Stimulated activated CD4-positive, alpha-beta T cell treated with anti-CD3 and anti-CD28 coated beads, TNF-alpha, amount 100 ng/mL, for 48 hours (primary cell): Measurements from ENCODE around the gene CYBC1.

Source experiments
- DNase-seq, 3 donors: peaks; one replicate each; pipeline ENCODE4 v3.0.0-alpha.2; 2020; ENCODE audit warnings: low read depth in 3 of 3

The CYBC1 gene

DNA sequence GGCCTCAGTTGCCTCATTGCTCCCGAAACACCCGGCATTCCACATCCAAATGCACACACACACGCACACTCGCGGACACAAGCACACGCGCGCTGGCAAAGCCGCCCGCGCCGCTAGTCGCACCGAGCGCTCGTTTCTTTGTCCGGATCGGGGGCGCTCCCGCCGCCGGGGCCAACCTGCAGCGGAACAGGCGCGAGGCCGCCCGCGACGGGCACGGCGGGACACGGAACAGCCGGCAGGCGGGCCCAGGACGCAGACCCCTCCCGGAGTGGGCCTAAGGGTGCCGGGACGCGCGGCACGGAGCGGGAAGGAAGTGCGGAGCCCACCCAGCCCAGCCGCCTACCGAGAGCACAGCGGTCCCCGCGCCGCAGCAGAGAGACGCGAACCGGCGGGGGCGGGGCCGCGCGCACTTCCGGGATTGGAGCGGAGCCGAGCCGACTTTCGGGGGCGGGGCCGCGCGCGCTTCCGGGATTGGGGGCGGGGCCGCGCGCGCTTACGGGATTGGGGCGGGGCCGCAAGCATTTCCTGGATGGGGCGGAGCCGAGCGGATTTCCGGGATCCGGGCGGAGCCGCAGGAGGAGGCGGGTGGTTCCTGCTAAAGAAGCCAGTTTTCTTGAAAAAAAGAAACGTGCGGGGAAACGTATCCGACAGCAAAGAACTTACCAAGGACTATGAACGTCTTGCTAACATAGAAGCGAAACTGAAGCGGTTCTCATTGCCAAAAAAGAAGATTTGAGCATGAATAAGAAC is at the start of gene CYBC1:
TSS of gene CYBC1 (minus strand) at position 396 of the 750 bp plus-strand sequence. CDS start 1,498 bp downstream, outside the sequence.
- peak; percentile 91 to 96 (median 92) for DNase-seq

DNA sequence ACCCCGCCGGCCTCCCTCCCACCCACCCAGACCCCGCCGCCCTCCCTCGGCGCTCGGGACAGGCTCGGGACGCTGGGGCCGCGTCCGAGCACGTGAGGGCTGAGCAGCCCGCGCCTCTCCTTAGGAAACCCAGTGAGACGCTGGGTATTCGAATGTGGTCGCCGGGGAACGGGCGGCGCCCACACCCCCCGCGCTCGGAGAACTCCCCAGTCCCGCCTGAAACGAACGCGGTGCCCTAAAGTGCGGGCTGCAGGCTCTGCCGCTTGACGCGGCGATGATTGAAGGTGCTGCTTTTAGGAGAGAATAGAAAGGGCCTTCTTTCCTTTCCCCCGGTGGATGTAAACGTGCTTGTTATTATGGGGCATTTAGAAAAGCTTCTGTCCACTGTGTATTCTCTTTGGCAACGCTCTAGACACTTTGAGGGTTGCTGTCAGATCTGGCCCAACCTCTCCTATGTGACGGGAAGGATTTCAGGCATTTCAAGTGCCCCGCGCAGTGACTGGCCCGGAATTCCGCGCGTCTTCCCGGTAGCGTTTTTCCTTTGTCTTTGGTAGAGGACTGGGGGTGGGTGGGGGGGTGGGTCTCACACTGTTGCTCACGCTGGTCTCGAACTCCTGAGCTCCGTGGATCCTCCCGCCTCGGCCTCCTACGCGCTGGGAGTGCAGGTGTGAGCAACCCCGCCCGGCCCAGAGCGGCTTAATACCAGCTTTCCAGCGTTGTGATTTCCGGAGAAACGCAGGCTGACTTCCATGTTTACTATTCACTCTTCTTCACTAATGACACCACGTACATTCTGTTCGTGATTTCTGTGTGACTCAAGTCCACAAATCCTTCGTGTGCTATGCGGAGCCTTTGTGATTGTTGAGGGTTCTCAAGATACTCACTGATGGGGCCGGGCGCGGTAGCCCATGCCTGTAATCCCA is 47.2 kb upstream of the CYBC1 start:
- peak in 1 of 3 donors; percentile 20 for DNase-seq

DNA sequence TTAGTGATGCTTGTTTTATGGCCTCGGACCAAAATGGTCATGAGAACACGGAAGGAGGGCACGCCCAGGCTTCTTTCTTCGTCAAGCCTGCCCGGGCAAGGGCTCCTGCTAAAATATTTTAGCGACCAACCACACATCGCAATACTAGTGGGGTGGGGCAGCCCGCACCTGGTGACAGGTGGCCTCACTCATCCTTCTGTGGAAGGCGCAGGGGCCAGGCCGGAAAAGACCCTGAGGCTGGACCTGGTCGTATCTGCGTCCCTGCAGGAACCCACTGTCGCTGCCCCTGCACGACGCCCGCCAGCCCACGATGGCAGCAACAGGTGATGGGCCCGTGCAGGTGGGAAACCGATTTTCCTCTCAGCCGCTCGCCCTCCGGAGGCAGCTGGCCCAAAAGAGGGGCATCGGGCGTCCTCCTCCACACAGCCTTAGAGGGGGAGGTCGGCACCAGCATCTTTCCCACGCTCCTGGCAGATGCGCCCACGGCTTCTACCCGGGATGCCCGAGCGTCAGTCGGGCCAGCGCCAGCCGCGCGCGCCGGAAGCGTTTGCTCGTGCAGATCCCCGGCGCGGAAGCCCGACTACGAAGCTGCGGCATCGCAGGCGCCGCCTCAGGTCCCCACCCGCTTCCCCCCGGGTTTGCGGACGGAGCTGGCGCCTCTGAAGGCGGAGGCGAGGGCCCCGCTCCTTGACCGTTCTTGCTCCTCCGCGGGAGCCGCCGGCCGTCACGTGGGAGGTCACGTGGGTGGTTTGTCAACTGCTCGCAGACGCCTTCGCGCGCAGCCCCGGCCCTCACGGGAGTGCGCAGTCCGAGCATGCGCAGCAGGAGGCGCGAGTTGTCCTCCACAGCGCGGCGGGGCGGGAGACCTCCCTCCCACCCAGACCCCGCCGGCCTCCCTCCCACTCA is 46.2 kb upstream of the CYBC1 start:
- peak; percentile 82 to 92 (median 86) for DNase-seq

DNA sequence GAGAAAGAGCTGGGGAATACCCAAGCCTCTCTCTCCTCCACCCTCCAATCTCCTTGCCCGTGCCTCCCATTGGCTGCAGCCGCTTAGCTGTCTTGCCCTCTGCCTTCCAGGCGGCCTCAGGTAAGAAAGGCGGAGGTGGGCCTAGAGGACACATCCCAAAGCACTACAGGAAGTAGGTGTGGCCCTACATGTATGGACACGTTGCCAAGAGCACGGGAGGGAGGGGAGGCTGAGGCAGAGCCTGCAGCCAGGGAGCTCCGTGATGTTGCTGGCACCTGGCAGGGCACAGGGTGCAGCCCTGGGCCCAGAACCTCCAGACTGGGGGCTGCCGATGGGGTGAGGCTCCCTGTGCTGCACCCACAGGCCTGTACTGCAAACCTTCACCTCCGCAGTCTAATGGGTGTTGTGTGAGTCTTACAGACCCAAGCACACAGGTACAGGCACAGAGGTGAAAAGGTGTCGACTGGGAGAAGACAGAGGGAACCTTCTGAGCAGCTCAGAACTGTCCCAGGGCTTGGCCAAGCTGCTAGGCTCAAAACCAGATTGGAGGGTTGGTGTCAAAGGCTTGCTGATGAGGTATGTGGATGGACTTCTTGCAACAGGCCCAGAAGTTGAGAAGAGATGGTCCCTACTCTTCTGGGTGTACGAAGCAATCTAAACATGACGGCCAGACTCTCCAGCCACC is 45.4 kb upstream of the CYBC1 start:
- no peak for DNase-seq

DNA sequence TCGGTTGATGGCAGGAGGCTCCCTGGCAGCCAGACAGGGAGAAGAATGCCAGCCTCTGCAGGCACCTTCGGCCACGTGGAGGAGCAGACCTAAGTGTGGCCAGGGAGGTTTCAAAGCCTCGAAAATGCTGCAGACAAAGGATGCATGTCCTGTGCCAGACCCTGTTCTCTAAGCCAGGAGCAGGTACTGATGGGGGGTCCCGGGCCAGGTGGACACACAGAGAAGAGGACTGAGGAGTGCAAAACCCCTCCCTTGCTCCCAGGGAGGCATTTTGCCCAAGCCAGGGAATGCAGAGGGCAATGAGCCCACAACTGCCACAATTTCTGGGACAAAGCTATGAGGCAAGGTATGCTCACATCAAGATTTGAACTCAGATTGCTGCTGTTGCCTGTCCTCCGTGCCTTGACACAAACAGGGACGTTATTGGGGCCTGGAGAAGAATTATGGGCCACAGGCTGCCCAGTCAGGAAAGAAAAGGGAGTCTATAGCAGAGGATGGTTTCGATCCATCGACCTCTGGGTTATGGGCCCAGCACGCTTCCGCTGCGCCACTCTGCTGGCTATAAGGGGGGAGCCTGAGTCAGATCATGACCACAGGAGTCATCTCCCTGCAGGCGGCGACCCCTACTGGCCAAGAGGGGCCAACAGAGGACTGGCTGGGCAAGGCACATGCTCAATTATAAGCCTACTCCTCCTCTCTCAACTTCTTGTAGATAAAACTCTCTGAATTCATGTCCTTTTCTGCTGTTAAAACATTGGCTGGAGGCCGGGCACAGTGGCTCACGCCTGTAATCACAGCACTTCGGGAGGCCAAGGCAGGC is 43.9 kb upstream of the CYBC1 start:
- DNase-seq = peak; percentile 78 to 83 (median 80)

DNA sequence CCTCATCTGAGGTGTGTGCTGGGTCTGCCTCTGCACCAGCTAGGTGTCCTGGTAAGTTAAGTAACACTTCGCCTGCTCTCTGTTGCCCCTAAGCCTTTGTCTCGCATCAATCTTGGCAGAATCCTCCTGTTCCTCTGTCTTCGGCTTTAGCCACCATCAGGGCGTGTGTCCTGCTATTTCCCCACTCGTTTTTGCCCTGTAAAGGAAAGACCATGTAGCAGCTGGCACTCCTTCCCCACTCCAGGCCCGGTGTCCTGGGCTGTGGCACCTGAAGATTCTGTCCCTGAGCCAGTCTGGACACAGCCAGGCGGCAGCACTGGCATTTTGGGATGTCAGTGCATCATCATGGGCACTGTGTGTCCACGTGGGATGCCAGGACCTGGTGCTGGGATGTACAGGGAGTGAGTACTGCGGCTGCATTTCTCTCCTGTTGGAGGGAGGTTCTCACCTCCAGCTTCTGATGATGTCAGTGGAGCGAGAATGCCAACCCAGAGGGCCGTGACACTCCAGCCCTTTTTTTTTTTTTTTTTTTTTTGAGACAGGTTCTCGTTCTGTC is 42.8 kb upstream of the CYBC1 start:
- DNase-seq = no peak

DNA sequence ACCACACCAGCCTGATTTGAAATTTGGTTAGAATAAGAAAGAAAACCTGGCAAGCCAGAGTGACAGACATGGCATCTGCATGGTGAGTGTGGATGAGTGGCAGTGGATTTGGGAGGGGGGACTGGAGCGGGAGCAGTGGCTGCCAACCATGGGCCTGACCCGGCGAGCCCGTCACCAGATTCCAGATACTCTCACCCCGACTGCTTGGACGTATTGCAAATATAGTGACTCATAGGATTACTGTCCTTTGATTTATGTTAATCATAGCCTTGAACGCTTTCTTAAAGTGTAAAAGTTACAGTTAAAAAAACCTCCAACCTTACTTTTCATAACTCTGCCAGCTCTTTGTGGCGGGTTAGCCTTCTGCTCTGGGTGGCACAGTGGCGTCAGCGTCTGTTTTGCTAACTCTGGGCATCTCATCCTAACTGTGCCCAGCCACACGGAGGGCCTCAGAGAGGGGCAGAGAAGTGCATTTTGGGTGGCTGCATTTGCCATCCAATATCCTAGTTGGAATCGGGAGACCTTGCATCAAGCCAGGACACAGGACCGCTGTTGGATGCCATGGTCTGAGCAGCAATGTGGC is 42.2 kb upstream of the CYBC1 start:
- no peak for DNase-seq

DNA sequence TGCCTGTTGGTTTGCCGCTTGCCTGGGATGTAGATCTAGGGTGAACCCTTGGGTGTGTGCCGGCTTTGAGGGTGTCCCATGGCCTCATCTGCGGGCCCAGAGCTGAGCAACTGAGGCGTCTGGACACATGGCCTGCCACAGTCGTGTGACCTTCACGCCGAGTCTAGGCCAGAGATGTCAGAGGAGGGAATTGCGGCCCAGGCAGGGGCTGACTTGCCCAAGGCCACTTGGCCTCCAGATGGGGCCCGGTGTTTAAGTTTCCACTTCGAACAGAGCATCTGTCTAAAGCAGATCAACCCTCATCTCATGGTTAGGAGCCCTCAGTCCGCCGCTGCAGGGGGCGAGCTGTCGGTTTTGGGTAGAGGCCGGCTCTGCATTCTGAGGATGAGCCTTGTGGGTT is 41.0 kb upstream of the CYBC1 start:
- DNase-seq = no peak

DNA sequence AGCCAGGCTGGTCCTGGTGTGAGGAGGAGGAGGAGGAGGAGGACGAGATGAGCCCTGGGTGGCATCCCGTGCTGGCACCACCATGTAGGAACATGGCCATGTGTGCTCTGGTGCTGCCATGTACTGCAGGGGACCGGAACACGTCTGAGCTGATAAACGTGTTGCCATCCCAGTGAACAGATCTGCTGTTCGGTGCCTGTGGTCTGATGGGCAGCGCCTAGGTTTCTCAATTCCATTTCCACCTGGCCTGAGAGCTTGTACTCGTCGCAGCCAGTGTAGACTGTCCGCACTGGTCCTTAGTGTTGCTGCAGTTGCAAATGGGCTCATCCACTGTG is 40.6 kb upstream of the CYBC1 start:
- no peak for DNase-seq

DNA sequence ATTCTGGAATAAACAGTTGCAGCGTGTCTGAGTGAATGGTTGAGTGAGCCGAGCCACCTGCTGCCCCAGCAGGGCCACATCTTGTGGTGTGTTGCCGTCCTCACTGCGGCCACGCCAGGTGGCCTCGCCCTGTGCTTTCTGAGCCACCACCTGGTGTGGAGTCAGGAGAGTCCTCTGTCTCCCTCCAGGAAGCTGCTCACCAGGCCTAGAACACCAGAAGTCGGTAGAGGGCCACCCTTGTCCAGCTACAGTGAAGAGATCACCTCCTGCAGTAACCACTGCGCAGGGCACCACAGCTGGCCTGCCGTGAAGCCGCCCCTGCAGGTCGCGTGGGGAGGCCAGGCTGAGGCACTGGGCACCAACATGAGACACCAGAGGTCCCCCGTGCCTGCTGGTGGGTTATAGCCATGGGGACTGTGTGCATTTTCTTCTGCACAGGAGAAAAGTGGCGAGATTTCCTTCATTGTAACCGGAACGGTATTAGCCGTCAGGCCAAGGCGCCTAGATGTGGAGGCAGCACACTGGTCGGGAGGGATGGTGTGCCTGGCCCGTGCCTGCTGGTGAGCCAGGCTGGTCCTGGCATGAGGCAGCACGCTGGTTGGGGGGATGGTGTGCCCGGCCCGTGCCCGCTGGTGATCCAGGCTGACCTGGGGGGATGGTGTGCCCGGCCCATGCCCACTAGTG is 40.1 kb upstream of the CYBC1 start:
- DNase-seq = no peak

DNA sequence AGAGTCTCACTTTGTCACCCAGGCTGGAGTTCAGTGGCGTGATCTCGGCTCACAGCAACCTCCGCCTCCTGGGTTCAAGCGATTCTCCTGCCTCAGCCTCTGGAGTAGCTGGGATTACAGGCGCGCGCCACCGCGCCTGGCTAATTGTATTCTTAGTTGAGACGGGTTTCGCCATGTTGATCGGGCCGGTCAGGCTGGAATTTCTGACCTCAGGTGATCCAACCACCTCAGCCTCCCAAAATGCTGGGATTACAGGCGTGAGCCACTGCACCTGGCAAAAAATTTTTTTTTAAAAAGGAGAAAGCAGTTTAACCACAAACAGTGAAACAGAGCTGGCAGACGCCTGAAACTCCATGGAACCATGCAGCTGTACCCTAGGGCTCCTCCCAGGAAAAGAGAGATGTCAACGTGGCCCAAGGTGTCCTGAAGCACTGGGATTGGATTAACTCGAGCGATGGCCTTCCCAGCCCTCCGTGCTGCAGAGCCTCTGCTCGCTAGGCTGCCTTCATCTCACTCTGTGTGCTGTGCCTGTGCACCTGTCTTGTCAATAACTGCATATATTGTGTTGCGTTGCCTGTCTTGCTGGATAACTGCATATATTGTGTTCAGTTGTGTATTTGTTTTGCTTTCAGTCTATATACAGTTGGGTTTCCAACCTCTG is 39.4 kb upstream of the CYBC1 start:
- no peak for DNase-seq

DNA sequence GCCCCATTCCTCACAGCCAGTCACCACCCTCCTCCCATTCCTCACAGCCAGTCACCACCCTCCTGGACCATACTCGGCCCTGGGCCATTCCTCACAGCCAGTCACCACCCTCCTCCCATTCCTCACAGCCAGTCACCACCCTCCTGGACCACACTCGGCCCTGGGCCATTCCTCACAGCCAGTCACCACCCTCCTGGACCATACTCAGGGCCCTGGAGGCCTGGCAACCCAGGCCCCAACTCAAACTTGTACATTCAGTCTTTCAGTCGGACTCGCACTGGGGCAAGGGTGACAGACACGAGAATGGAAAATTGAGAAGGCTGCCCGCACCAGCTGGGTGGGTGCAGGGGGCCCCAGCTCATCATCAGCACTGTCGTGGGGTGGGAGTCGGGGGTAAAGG is 38.6 kb upstream of the CYBC1 start:
- DNase-seq = no peak

DNA sequence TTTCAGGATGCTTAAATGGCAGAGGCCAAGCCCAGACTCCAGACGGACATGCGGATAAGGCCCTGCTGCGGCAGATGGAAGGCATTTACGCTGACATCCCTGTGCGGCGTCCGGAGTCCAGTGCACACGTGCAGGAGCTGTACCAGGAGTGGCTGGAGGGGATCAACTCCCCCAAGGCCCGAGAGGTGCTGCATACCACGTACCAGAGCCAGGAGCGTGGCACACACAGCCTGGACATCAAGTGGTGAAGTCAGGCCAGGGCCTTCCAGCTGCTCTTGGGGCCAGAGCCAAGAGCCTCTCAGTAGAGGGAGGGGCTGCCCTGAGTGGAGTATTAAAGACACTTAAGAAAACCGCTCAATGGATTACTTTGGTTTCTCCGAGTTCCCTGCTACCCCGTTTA is 37.4 kb upstream of the CYBC1 start:
- DNase-seq = no peak

DNA sequence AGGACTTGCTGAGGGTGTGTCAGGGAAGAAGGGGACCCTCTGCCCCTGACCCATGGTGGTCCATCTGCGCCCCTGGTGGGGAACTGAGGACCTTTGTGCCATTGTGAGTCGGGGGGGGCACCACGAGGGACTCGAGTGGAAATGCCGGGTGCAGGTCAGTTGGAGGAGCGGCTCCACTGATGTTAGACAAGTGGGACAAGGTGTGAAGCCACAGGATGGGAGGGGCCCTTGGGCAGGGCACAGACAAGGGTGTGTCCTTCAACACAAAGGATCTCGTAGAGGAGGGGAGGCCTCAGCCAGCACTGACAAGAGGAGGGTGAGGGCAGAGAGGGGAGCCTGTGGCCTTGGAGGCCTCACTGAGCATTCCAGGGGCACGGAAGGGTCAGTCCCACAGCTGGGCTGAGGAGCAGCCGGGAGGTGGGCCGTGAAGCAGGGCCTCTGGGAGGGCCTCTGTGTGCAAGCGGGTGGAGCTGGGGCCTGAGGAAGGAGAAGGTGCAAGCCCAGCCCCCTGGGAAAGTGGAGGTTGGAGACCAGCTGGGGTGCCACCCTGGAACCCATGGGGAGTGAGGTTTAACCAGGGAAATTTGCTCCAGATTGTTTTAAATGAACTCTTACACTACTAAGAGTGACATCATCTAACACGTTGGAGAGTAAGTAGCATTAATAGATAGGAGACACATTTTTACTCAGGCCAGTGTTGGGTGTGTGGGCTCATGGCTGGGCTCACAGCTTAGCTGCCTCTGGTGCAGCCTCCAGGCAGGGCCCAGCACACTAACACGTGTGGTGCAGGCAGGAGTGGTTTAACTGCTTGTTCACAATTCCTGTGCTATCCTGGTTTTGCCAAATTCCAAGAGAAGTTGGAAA is 35.9 kb upstream of the CYBC1 start:
- DNase-seq = no peak

DNA sequence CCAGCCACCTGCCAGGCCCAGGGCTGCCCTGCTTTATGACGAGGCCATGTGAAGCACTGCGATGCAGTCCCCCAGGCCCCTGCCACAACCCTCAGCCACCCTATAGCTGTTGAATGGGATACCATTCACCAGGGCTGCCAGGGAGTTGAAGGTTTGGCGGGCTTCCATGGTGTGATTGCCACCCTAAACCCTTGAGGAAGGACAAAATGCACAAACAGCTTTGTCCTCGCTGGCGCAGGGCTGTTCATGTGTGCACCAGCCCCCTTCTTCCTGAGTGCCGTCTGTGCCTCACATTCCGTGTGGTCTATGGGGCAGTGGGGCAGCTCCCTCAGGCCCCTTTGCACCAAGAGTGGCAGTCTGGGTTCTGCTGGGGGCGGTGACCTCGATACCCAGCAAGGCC is 33.3 kb upstream of the CYBC1 start:
- no peak for DNase-seq

DNA sequence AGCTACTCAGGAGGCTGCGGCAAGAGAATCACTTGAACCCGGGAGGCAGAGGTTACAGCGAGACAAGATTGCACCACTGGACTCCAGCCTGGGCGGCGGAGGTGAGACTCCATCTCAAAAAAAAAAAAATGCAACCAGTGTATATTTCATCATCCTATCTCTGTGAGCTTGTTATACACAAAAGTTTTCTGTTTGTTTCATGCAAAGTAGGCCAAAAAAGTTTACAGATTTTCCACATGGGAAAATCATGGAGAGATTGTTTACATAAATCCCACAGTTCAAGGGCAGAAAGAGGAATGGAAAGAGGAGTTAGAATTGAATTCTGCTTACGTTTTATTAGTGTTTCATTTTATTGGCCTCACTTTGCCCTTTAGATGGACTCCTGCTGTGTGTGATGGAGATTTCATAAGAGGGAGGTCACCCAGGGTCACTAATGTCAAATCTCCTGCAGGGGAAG is 32.7 kb upstream of the CYBC1 start:
- DNase-seq = no peak

DNA sequence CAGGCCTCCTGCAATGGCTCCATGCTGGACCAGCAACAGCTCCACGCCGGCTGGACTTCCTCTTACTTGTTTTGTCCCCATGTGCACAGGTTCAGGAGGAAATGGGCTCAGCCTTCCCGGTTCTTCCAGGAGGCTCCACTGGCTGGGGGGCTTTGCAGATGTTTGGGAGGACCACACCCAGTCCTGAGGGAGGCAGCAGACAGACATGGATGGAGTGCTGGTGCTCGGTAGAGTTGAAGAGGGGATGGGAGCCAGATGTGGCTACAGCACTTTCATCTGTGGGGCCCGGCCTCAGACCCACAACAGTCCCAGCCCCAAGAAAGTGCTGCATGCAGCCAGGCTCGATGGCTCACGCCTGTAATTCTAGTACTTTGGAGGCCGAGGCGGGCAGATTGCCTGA is 29.8 kb upstream of the CYBC1 start:
- DNase-seq = no peak

DNA sequence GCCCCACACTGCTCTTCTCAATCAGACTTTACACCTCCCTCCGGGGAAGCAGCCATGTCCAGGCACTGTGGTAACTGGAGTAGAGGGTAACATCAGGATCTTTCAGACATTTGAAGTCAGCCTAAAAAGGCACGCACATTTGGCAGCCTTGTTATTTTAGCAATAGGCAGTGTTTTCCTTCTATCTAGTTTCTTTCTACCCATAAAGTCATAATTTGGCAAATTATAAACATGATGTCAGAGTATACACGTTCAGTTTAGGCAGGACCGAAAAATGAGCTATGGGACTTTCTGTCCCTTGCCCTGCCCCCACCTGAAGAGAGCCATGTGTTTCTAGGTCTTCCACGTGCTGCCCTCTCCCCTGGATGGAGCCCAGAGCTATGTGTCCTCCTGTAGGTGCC is 29.1 kb upstream of the CYBC1 start:
- DNase-seq = no peak
